Esophagus (tissue), 2 donors: ENCODE results near the gene MUS81. TPM values are rescaled to one million over a fixed set of nuclear protein-coding genes. Genes with fewer than 3 reads are reported as not detected.

Source experiments
- H3K27ac ChIP-seq, 2 donors: one replicate each; pipeline ENCODE4 v1.5.1; 2013; ENCODE audit warnings: low read depth in 2 of 2, mild to moderate bottlenecking in 2 of 2, inconsistent platforms in 1 of 2, low read length in 1 of 2, moderate library complexity in 1 of 2
- H3K27me3 ChIP-seq, 2 donors: one replicate each; pipeline ENCODE4 v1.6.1; 2013; ENCODE audit warnings: low read length in 2 of 2, control low read depth in 1 of 2, mild to moderate bottlenecking in 1 of 2; ENCODE audit not compliant: insufficient read depth in 2 of 2, control insufficient read depth in 1 of 2
- H3K36me3 ChIP-seq, 2 donors: one replicate each; pipeline ENCODE4 v1.6.1; 2013; ENCODE audit warnings: low read length in 1 of 2; ENCODE audit not compliant: control insufficient read depth in 2 of 2, insufficient read depth in 2 of 2
- H3K4me1 ChIP-seq, 2 donors: one replicate each; pipeline ENCODE4 v1.6.1; 2013; ENCODE audit warnings: low read length in 1 of 2; ENCODE audit not compliant: control insufficient read depth in 2 of 2, insufficient read depth in 2 of 2
- H3K4me3 ChIP-seq, 2 donors: one replicate each; pipeline ENCODE4 v1.5.1; 2013; ENCODE audit warnings: low read length in 2 of 2, mild to moderate bottlenecking in 2 of 2, low read depth in 1 of 2, moderate library complexity in 1 of 2
- H3K9me3 ChIP-seq, 2 donors: one replicate each; pipeline ENCODE4 v1.6.1; 2013; ENCODE audit warnings: mild to moderate bottlenecking in 2 of 2, low read depth in 1 of 2, low read length in 1 of 2, moderate library complexity in 1 of 2; ENCODE audit not compliant: control insufficient read depth in 2 of 2, insufficient read depth in 1 of 2
- WGBS, 2 donors: extraction: QIAGEN DNeasy Blood & Tissue Kit; methylation state at CpG; one replicate each; pipeline ENCODE4 v1.1.7; 2013; 5-methylcytosine and 5-hydroxymethylcytosine counted together
- polyA plus RNA-seq, 2 donors: library from polyadenylated mRNA; stranded (reverse); fragments of 200-250 nt; gene quantifications; one replicate each; pipeline ENCODE4 v1.2.3, GENCODE V29; 2013
- donor health status: healthy with polysubstance abuse.
- donor health status: Bipolar disorder and iron deficiency.

Gene MUS81
- polyA plus RNA-seq, result 10 to 100 TPM; 32.1 to 48.0 TPM

GRCh38 chr11:65860278-65861164 lies at the start of gene MUS81:
Gene MUS81 (plus strand): TSS chr11:65860433. CDS start chr11:65860754, 321 bp downstream.
- Histone ChIP-seq H3K9me3 (no peaks in the 10 kb centered on the region), H3K4me1 (peaks cover 1 to 14% of the 10 kb centered on the region in 2 donors), H3K4me3 (peak within 1 kb of the TSS; percentile 64 to 90), H3K27me3 (no peaks in the 10 kb centered on the region), H3K27ac (peak within 1 kb of the TSS; percentile 97 to 98), H3K36me3 (peaks cover 5 to 35% of the 10 kb centered on the region in 2 donors)
- WGBS, 2 donors, result 0% methylated on average over 74 to 78 of the region's 78 CpGs

GRCh38 chr11:65811764-65812475 lies 48.3 kb upstream of the MUS81 start:
- no peaks in the 10 kb centered on the region for H3K9me3 ChIP-seq
- peaks cover 0 to 14% of the 10 kb centered on the region in 2 donors for H3K4me1 ChIP-seq
- H3K4me3 ChIP-seq, result no peak overlapping the region
- no peaks in the 10 kb centered on the region for H3K36me3 ChIP-seq
- H3K27ac ChIP-seq, result no peak overlapping the region
- H3K27me3 ChIP-seq, result no peaks in the 10 kb centered on the region
- 81 to 84% methylated on average over 19 of the region's 19 CpGs for WGBS, 2 donors

GRCh38 chr11:65814131-65814985 lies 45.9 kb upstream of the MUS81 start:
- Histone ChIP-seq H3K36me3 (no peaks in the 10 kb centered on the region), H3K9me3 (no peaks in the 10 kb centered on the region), H3K27ac (no peak overlapping the region), H3K4me1 (peaks cover 0 to 8% of the 10 kb centered on the region in 2 donors), H3K27me3 (no peaks in the 10 kb centered on the region), H3K4me3 (no peak overlapping the region)
- 59 to 66% methylated on average over 17 to 18 of the region's 18 CpGs for WGBS, 2 donors

- Histone ChIP-seq H3K4me1 (peaks cover 0 to 8% of the 10 kb centered on the region in 2 donors), H3K9me3 (no peaks in the 10 kb centered on the region), H3K27me3 (no peaks in the 10 kb centered on the region), H3K4me3 (no peak overlapping the region), H3K36me3 (no peaks in the 10 kb centered on the region), H3K27ac (peak overlapping the region in 1 of 2 donors; percentile 17)
- 69 to 85% methylated on average over 16 of the region's 16 CpGs for WGBS, 2 donors
Measured at GRCh38 chr11:65814986-65815565, 45.2 kb upstream of the MUS81 start.

GRCh38 chr11:65816696-65817095 lies 43.5 kb upstream of the MUS81 start:
- H3K4me1 ChIP-seq, result peaks cover 0 to 3% of the 10 kb centered on the region in 2 donors
- H3K27me3 ChIP-seq, result no peaks in the 10 kb centered on the region
- no peaks in the 10 kb centered on the region for H3K9me3 ChIP-seq
- H3K4me3 ChIP-seq, result no peak overlapping the region
- no peaks in the 10 kb centered on the region for H3K36me3 ChIP-seq
- WGBS, 2 donors, result 96 to 97% methylated on average over 3 of the region's 3 CpGs
- no peak overlapping the region for H3K27ac ChIP-seq

GRCh38 chr11:65817312-65817834 lies 42.9 kb upstream of the MUS81 start:
- H3K4me3 ChIP-seq, result peak overlapping the region in 1 of 2 donors; percentile 46
- peak overlapping the region; percentile 75 to 92 for H3K27ac ChIP-seq
- WGBS, 2 donors, result 58 to 62% methylated on average over 5 of the region's 5 CpGs
- H3K9me3 ChIP-seq, result no peaks in the 10 kb centered on the region
- no peaks in the 10 kb centered on the region for H3K36me3 ChIP-seq
- H3K27me3 ChIP-seq, result no peaks in the 10 kb centered on the region
- H3K4me1 ChIP-seq, result peaks cover 0 to 3% of the 10 kb centered on the region in 2 donors

GRCh38 chr11:65817835-65818680 lies 42.2 kb upstream of the MUS81 start:
- Histone ChIP-seq H3K4me3 (peak overlapping the region; percentile 46 to 67), H3K27ac (peak overlapping the region; percentile 92), H3K36me3 (no peaks in the 10 kb centered on the region), H3K27me3 (no peaks in the 10 kb centered on the region), H3K9me3 (no peaks in the 10 kb centered on the region), H3K4me1 (peaks cover 0 to 3% of the 10 kb centered on the region in 2 donors)
- 6 to 7% methylated on average over 67 to 74 of the region's 74 CpGs for WGBS, 2 donors

GRCh38 chr11:65821107-65821506 lies 39.1 kb upstream of the MUS81 start:
- H3K27me3 ChIP-seq, result no peaks in the 10 kb centered on the region
- H3K9me3 ChIP-seq, result no peaks in the 10 kb centered on the region
- 52 to 70% methylated on average over 8 of the region's 8 CpGs for whole genome bisulfite sequencing, 2 donors
- no peaks in the 10 kb centered on the region for H3K36me3 ChIP-seq
- no peaks in the 10 kb centered on the region for H3K4me1 ChIP-seq
- no peak overlapping the region for H3K4me3 ChIP-seq
- H3K27ac ChIP-seq, result no peak overlapping the region
